Tibial artery (tissue), 4 donors: ENCODE data around the gene URGCP.

Source experiments
- DNase-seq, 2 donors: peaks; one replicate each; pipeline ENCODE4 v3.0.0-alpha.2; 2019
- H3K27ac ChIP-seq, 2 donors: fragments of 200-600 bp; sonication (generic) in 1 of 2; 1 replicate in 1 of 2; 2 replicates in 1 of 2; pipeline ENCODE4 v1.5.1; 2018 to 2019; ENCODE audit warnings: mild to moderate bottlenecking in 1 of 2
- H3K27me3 ChIP-seq, 2 donors: fragments of 200-600 bp; sonication (generic) in 1 of 2; one replicate each; pipeline versions ENCODE4 v1.5.1 to v1.6.0; 2016 to 2019
- H3K36me3 ChIP-seq, 3 donors: fragments of 200-600 bp; sonication (generic) in 2 of 3; one replicate each; pipeline ENCODE4 v1.5.1; 2016 to 2019; ENCODE audit warnings: mild to moderate bottlenecking in 2 of 3
- H3K4me1 ChIP-seq, 4 donors: fragments of 200-600 bp; sonication (generic) in 2 of 4; 1 replicate in 3 of 4; 2 replicates in 1 of 4; pipeline ENCODE4 v1.5.1; 2016 to 2019
- H3K4me3 ChIP-seq, 2 donors: fragments of 200-600 bp; sonication (generic) in 1 of 2; 1 replicate in 1 of 2; 2 replicates in 1 of 2; pipeline ENCODE4 v1.5.1; 2018 to 2019; ENCODE audit warnings: mild to moderate bottlenecking in 2 of 2
- H3K9me3 ChIP-seq, 3 donors: fragments of 200-600 bp; sonication (generic) in 1 of 3; one replicate each; pipeline ENCODE4 v1.5.1; 2016 to 2019
- CTCF ChIP-seq, 2 experiments: fragments of 200-600 bp in 1 of 2; fragments of 450-650 bp in 1 of 2; IDR thresholded peaks; one replicate each; pipeline ENCODE4 v1.5.1; 2017 to 2019; ENCODE audit warnings: antibody characterized with exemption in 2 of 2, mild to moderate bottlenecking in 1 of 2, moderate library complexity in 1 of 2
- intact Hi-C: fragments of 100-400 bp; cut with DNase I; formaldehyde crosslinking; loops from one replicate; pipeline ENCODE4 v1.15.0; 2023; ENCODE audit warnings: low total_unique reads

The URGCP gene, protein sequence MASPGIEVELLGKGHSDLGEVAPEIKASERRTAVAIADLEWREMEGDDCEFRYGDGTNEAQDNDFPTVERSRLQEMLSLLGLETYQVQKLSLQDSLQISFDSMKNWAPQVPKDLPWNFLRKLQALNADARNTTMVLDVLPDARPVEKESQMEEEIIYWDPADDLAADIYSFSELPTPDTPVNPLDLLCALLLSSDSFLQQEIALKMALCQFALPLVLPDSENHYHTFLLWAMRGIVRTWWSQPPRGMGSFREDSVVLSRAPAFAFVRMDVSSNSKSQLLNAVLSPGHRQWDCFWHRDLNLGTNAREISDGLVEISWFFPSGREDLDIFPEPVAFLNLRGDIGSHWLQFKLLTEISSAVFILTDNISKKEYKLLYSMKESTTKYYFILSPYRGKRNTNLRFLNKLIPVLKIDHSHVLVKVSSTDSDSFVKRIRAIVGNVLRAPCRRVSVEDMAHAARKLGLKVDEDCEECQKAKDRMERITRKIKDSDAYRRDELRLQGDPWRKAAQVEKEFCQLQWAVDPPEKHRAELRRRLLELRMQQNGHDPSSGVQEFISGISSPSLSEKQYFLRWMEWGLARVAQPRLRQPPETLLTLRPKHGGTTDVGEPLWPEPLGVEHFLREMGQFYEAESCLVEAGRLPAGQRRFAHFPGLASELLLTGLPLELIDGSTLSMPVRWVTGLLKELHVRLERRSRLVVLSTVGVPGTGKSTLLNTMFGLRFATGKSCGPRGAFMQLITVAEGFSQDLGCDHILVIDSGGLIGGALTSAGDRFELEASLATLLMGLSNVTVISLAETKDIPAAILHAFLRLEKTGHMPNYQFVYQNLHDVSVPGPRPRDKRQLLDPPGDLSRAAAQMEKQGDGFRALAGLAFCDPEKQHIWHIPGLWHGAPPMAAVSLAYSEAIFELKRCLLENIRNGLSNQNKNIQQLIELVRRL

GRCh38 chr7:43906331-43907010 lies at the start of gene URGCP:
Gene URGCP (minus strand): TSS chr7:43906596. CDS start chr7:43906575, 21 bp downstream.
- no peaks in the 10 kb centered on the region for H3K36me3 ChIP-seq
- peak; percentile 25 to 71 for DNase-seq
- no peaks in the 10 kb centered on the region for H3K9me3 ChIP-seq
- H3K27ac ChIP-seq: peak within 1 kb of the TSS; percentile 82 to 90
- H3K4me1 ChIP-seq: peaks cover 0 to 41% (median 25%) of the 10 kb centered on the region in 4 donors
- TF ChIP-seq CTCF (IDR thresholded peaks at IDR 0.05): no peak
- no peaks in the 10 kb centered on the region for H3K27me3 ChIP-seq
- H3K4me3 ChIP-seq: peak within 1 kb of the TSS; percentile 66 to 71
- intact Hi-C loops: loop anchor here (5.0 kb wide), 1 partner anchor 34 kb away; no protein-coding TSS in a partner anchor

- H3K36me3 ChIP-seq: peaks cover 21 to 57% (median 34%) of the 10 kb centered on the region in 3 donors
- no peaks in the 10 kb centered on the region for H3K4me1 ChIP-seq
- no peak for TF ChIP-seq CTCF (IDR thresholded peaks at IDR 0.05)
- peak in 1 of 2 donors; percentile 11 for DNase-seq
- H3K27me3 ChIP-seq: no peaks in the 10 kb centered on the region
- intact Hi-C loops: no loop called here
- no peak overlapping the region for H3K27ac ChIP-seq
- no peak overlapping the region for H3K4me3 ChIP-seq
- H3K9me3 ChIP-seq: no peaks in the 10 kb centered on the region
Observed at GRCh38 chr7:43956027-43956426, 49.6 kb upstream of the URGCP start.

DNA sequence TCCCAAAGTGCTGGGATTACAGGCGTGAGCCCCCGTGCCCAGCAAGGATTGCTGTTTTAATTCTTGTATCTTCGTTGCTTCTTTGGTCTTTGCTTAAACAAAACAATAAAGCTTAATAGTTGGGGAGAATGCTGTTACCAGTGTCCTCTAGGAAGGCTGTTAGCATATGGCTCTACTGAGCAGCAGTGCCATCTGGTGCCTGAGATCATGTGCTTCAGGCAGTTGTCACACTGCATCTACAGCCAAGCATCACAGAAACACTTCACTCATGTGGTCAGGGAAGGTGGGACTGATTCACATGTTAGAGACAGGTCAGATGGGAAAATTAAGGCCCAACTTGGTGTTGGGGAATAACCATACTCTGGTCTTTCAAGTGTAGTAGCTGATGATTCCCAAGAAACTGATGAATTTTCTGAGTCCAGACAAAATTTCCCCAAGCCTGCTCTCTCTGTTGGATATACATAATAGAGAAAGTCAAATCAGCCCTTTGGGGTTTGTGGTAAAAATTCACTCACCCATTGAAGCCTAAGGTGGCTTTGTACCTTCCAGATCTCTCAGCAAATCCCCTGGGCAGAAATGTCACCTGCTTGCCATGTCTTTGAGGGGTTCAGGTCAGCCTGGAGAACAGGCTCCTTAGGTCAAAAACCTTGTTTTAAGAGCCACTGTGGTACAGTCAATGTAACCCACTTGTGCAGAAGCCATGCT lies 48.3 kb upstream of the URGCP start:
- DNase-seq: peak in 1 of 2 donors; percentile 31
- Histone ChIP-seq H3K36me3 (peaks cover 31 to 59% (median 44%) of the 10 kb centered on the region in 3 donors), H3K4me3 (no peak overlapping the region), H3K27ac (no peak overlapping the region), H3K27me3 (no peaks in the 10 kb centered on the region), H3K9me3 (no peaks in the 10 kb centered on the region), H3K4me1 (no peaks in the 10 kb centered on the region)
- TF ChIP-seq CTCF (IDR thresholded peaks at IDR 0.05): peak; percentile 25 to 28
- intact Hi-C loops: no loop called here

GRCh38 chr7:43953071-43953470 lies 46.7 kb upstream of the URGCP start:
- no peak for TF ChIP-seq CTCF (IDR thresholded peaks at IDR 0.05)
- intact Hi-C loops: no loop called here
- Histone ChIP-seq H3K9me3 (no peaks in the 10 kb centered on the region), H3K27me3 (no peaks in the 10 kb centered on the region), H3K4me1 (no peaks in the 10 kb centered on the region), H3K4me3 (no peak overlapping the region), H3K36me3 (peaks cover 36 to 68% (median 60%) of the 10 kb centered on the region in 3 donors), H3K27ac (no peak overlapping the region)
- peak in 1 of 2 donors; percentile 42 for DNase-seq

DNA sequence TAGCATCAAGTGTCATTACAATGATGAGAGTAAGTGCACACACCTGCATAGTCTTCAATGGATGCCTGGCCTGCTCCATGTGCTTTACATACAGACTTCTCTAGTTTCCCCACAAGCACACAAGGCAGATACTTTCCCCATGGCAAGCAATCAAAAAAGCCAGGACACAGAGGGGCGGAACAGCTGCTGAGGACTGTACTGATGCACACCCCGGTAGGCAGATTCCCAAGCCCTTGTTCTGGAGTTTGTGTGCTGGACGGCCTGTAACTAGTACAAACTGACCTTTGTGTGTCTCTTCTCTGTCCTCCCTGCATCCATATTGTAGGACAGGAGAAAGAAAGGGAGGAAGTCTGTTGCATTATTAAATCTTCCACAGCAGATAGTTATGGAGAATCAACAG lies 45.6 kb upstream of the URGCP start:
- peaks cover 44 to 76% (median 69%) of the 10 kb centered on the region in 3 donors for H3K36me3 ChIP-seq
- no peak overlapping the region for H3K4me3 ChIP-seq
- no peak overlapping the region for H3K27ac ChIP-seq
- TF ChIP-seq CTCF (IDR thresholded peaks at IDR 0.05): no peak
- H3K4me1 ChIP-seq: no peaks in the 10 kb centered on the region
- intact Hi-C loops: no loop called here
- DNase-seq: no peak
- no peaks in the 10 kb centered on the region for H3K9me3 ChIP-seq
- H3K27me3 ChIP-seq: no peaks in the 10 kb centered on the region
